WTC11 (cell line): Measurements from ENCODE around the gene PHF1. TPM values are rescaled to one million over a fixed set of nuclear protein-coding genes. Genes with fewer than 3 reads are reported as not detected.

Experiments used
- ATAC-seq: fragments of 200-7000 bp; cut with Tn5 transposase; 2 replicates; pipeline ENCODE4 v1.10.0; 2021; ENCODE audit warnings: mild to moderate bottlenecking, moderate library complexity
- CTCF ChIA-PET: fragments of 300-600 bp; sonication (Branson Sonifier 250); formaldehyde crosslinking; loops from one replicate; lab custom pipeline; 2021; ENCODE audit warnings: antibody characterized with exemption; lab: Charles Lee
- POLR2A ChIA-PET: fragments of 350-600 bp; sonication (Branson Sonifier 250); formaldehyde crosslinking; loops from one replicate; lab custom pipeline; 2021; ENCODE audit warnings: antibody characterized with exemption; lab: Charles Lee
- DNase-seq: peaks from one replicate; pipeline ENCODE4 v3.0.0; 2021; ENCODE audit warnings: low spot score
- H3K27ac Mint-ChIP-seq: 2 replicates; pipeline ENCODE4 v1.8.0; 2021; ENCODE audit warnings: mixed read lengths
- H3K27me3 Mint-ChIP-seq: 2 replicates; pipeline ENCODE4 v1.8.0; 2021; ENCODE audit warnings: low read depth, mild to moderate bottlenecking, moderate library complexity, mixed read lengths
- H3K36me3 Mint-ChIP-seq: 2 replicates; pipeline ENCODE4 v1.8.0; 2021; ENCODE audit warnings: mixed read lengths
- H3K4me1 Mint-ChIP-seq: 2 replicates; pipeline ENCODE4 v1.8.0; 2022; ENCODE audit warnings: mixed read lengths
- H3K4me3 Mint-ChIP-seq: 2 replicates; pipeline ENCODE4 v1.8.0; 2021; ENCODE audit warnings: mild to moderate bottlenecking, moderate library complexity, mixed read lengths
- H3K9me3 Mint-ChIP-seq: 2 replicates; pipeline ENCODE4 v1.8.0; 2021; ENCODE audit warnings: mixed read lengths
- AR ChIP-seq: fragments of 250-450 bp; sonication (Bioruptor Pico); IDR thresholded peaks from 2 replicates; pipeline ENCODE4 v1.9.0; 2021; ENCODE audit warnings: mild to moderate bottlenecking
- CBFB ChIP-seq: sonication (generic); formaldehyde crosslinking; IDR thresholded peaks from 2 replicates; pipeline ENCODE4 v1.8.1; 2022; ENCODE audit warnings: mild to moderate bottlenecking, low read depth, missing genetic modification reagents
- CDX4 ChIP-seq: fragments of 250-450 bp; sonication (Bioruptor Pico); IDR thresholded peaks from 2 replicates; pipeline ENCODE4 v1.9.0; 2021; ENCODE audit warnings: moderate library complexity, mild to moderate bottlenecking, inconsistent platforms, borderline replicate concordance
- CREB1 ChIP-seq: sonication (generic); formaldehyde crosslinking; IDR thresholded peaks from 2 replicates; pipeline ENCODE4 v1.8.0; 2023; ENCODE audit warnings: mild to moderate bottlenecking, missing genetic modification reagents
- E2F1 ChIP-seq: sonication (generic); formaldehyde crosslinking; IDR thresholded peaks from 2 replicates; pipeline ENCODE4 v1.8.0; 2022; ENCODE audit warnings: mild to moderate bottlenecking, missing genetic modification reagents
- ETV6 ChIP-seq: sonication (generic); formaldehyde crosslinking; IDR thresholded peaks from 2 replicates; pipeline ENCODE4 v1.8.1; 2022; ENCODE audit warnings: mild to moderate bottlenecking, missing genetic modification reagents
- FOXJ3 ChIP-seq: sonication (generic); formaldehyde crosslinking; IDR thresholded peaks from 2 replicates; pipeline ENCODE4 v1.9.0; 2021; ENCODE audit warnings: missing genetic modification reagents, mild to moderate bottlenecking, borderline replicate concordance
- FOXK1 ChIP-seq: sonication (generic); formaldehyde crosslinking; IDR thresholded peaks from 2 replicates; pipeline ENCODE4 v1.8.0; 2022; ENCODE audit warnings: mild to moderate bottlenecking, moderate library complexity, missing genetic modification reagents
- HMGA2 ChIP-seq: fragments of 250-450 bp; sonication (Bioruptor Pico); IDR thresholded peaks from 2 replicates; pipeline ENCODE4 v1.4.0; 2021; ENCODE audit warnings: mild to moderate bottlenecking, moderate library complexity
- KAT7 ChIP-seq: sonication (generic); formaldehyde crosslinking; IDR thresholded peaks from 2 replicates; pipeline ENCODE4 v1.8.1; 2023; ENCODE audit warnings: missing genetic modification reagents, mild to moderate bottlenecking, borderline replicate concordance
- NR1H2 ChIP-seq: sonication (generic); formaldehyde crosslinking; IDR thresholded peaks from 2 replicates; pipeline ENCODE4 v1.9.0; 2021; ENCODE audit warnings: mild to moderate bottlenecking, moderate library complexity, missing genetic modification reagents
- PRDM15 ChIP-seq: sonication (generic); formaldehyde crosslinking; IDR thresholded peaks from 2 replicates; pipeline ENCODE4 v1.8.0; 2022; ENCODE audit warnings: missing genetic modification reagents
- PRRX2 ChIP-seq: fragments of 250-450 bp; sonication (Bioruptor Pico); IDR thresholded peaks from 2 replicates; pipeline ENCODE4 v1.8.0; 2021; ENCODE audit warnings: mild to moderate bottlenecking
- TP53 ChIP-seq: sonication (generic); formaldehyde crosslinking; IDR thresholded peaks from 2 replicates; pipeline ENCODE4 v1.8.1; 2023; ENCODE audit warnings: mild to moderate bottlenecking, missing genetic modification reagents
- ZNF396 ChIP-seq: fragments of 250-450 bp; sonication (Bioruptor Pico); IDR thresholded peaks from 2 replicates; pipeline ENCODE4 v1.8.0; 2021; ENCODE audit warnings: mild to moderate bottlenecking, moderate library complexity, borderline replicate concordance
- total RNA-seq: library from RNA; stranded (reverse); gene quantifications from 3 replicates; pipeline ENCODE4 v1.2.3, GENCODE V29; 2021
- TF ChIP-seq, protein P1 (sequence below): sonication (generic); formaldehyde crosslinking; IDR thresholded peaks from 2 replicates; pipeline ENCODE4 v1.8.0; 2022; ENCODE audit warnings: mild to moderate bottlenecking, missing genetic modification reagents

The PHF1 gene
- total RNA-seq, 1 experiment from 2014 or later, result 63.6 TPM

DNA sequence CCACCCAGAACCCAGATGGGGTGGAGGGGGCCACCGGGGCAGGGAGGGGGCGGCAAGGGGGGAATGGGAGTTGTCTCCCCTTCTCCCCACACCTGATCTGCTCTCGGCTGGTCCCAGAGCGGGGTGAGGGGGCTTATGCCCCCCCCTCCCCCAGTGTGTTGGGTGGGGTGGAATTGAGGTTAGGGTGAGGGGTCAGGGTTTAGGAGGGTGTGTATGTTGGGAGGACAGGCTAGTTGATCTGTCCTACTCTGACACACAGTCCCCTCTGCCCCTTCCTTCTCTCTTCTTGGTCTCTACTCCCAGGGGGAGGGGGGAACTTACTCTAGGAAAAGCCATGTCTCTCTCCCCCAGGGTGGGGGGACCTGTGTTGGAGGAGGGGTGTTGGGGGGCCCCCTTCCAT, 41.7 kb downstream of the PHF1 start:
- DNase-seq, result no peak
- Mint-ChIP-seq H3K27me3 (no peaks in the 10 kb centered on the region), H3K4me1 (peaks cover 17% of the 10 kb centered on the region), H3K36me3 (peaks cover 42% of the 10 kb centered on the region), H3K27ac (no peak overlapping the region), H3K9me3 (no peaks in the 10 kb centered on the region), H3K4me3 (no peak overlapping the region)
- TF ChIP-seq CREB1 (CRISPR knock-in tag) (no peak), KAT7 (CRISPR knock-in tag) (no peak), E2F1 (CRISPR knock-in tag) (no peak), FOXJ3 (no peak), CBFB (no peak), FOXK1 (no peak), TP53 (CRISPR knock-in tag) (no peak), AR (CRISPR knock-in tag) (no peak), PRRX2 (CRISPR knock-in tag) (no peak), ETV6 (CRISPR knock-in tag) (no peak), NR1H2 (CRISPR knock-in tag) (no peak), ZNF396 (CRISPR knock-in tag) (no peak), HMGA2 (CRISPR knock-in tag) (no peak)
- TF ChIP-seq, protein P1, sequence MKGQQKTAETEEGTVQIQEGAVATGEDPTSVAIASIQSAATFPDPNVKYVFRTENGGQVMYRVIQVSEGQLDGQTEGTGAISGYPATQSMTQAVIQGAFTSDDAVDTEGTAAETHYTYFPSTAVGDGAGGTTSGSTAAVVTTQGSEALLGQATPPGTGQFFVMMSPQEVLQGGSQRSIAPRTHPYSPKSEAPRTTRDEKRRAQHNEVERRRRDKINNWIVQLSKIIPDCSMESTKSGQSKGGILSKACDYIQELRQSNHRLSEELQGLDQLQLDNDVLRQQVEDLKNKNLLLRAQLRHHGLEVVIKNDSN (CRISPR knock-in tag), result no peak
- ATAC-seq, result no peak
- POLR2A ChIA-PET, result no interaction called here
- CTCF ChIA-PET, result interaction anchor here (0.6 to 1.7 kb wide), 2 partner anchors 18 to 248 kb away, joined by 3 to 4 read pairs; no protein-coding TSS in a partner anchor

DNA sequence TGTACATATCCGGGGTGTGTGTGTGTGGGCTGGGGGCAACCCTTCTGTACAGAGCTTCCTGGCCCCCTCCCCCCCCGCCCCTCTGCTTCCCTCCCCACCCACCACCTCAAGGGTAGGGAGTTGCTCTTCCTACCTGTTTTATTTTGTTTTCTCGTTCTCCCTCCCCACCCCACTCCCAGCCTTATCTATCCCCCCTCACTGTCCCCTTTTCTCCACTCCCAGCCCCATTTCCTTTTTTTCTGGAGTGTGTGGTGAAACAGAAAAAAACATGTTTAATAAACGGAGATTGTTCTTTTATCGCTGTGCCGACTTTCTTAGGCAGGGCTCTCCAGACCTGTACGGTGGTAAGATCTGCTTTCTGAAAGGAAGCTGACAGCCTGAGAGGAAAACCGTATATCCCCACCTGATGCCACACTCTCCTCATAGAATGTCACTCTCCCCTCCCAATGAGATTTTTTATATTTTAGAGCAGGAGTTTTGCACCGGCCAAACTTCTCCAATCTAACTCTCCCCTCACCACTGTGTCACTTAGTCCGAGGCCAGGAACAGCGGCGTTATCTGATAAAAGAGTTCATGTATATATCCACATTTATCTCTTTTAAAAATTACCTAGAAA, 42.7 kb downstream of the PHF1 start:
- ATAC-seq, result no peak
- CTCF ChIA-PET, result interaction anchor here (0.5 to 2.8 kb wide), 12 partner anchors 8 to 247 kb away, joined by 3 to 14 read pairs (median 4); partner anchors contain the start of genes BAK1, CUTA and ZBTB22
- no peak for DNase-seq
- H3K27ac Mint-ChIP-seq, result peak overlapping the region; percentile 77
- TF ChIP-seq PRDM15 (CRISPR knock-in tag), result no peak
- no peak for TF ChIP-seq AR (CRISPR knock-in tag)
- TF ChIP-seq CDX4 (CRISPR knock-in tag), result no peak
- TF ChIP-seq, all 79 proteins: peak for 0
- peaks cover 17% of the 10 kb centered on the region for H3K4me1 Mint-ChIP-seq
- H3K27me3 Mint-ChIP-seq, result no peaks in the 10 kb centered on the region
- peaks cover 32% of the 10 kb centered on the region for H3K36me3 Mint-ChIP-seq
- H3K4me3 Mint-ChIP-seq, result peak overlapping the region; percentile 92
- POLR2A ChIA-PET, result interaction anchor here (1.1 to 1.8 kb wide), 5 partner anchors 12 to 121 kb away, joined by 3 to 26 read pairs (median 5); partner anchors contain the start of gene CUTA
- no peaks in the 10 kb centered on the region for H3K9me3 Mint-ChIP-seq
